PFSK-1 (cell line): ENCODE results near the gene RPIA.

ENCODE experiments used
- SIN3A ChIP-seq: IDR thresholded peaks from 2 replicates; pipeline ENCODE4 v1.6.1; 2012; ENCODE audit warnings: mild to moderate bottlenecking, low read length, moderate library complexity, borderline replicate concordance; ENCODE audit not compliant: insufficient read depth
- TAF1 ChIP-seq: IDR thresholded peaks from 2 replicates; pipeline ENCODE4 v1.6.1; 2012; ENCODE audit warnings: low read length, control low read depth, borderline replicate concordance; ENCODE audit not compliant: insufficient read depth
- TF ChIP-seq, protein P1 (sequence below), 2 experiments: IDR thresholded peaks; 2 replicates each; pipeline versions ENCODE4 v1.6.1 to v1.8.0; 2011 to 2012; ENCODE audit warnings: low read depth in 2 of 2, low read length in 2 of 2, control low read depth in 1 of 2, inconsistent platforms in 1 of 2, mild to moderate bottlenecking in 1 of 2, moderate library complexity in 1 of 2; ENCODE audit not compliant: insufficient read depth in 1 of 2

DNA sequence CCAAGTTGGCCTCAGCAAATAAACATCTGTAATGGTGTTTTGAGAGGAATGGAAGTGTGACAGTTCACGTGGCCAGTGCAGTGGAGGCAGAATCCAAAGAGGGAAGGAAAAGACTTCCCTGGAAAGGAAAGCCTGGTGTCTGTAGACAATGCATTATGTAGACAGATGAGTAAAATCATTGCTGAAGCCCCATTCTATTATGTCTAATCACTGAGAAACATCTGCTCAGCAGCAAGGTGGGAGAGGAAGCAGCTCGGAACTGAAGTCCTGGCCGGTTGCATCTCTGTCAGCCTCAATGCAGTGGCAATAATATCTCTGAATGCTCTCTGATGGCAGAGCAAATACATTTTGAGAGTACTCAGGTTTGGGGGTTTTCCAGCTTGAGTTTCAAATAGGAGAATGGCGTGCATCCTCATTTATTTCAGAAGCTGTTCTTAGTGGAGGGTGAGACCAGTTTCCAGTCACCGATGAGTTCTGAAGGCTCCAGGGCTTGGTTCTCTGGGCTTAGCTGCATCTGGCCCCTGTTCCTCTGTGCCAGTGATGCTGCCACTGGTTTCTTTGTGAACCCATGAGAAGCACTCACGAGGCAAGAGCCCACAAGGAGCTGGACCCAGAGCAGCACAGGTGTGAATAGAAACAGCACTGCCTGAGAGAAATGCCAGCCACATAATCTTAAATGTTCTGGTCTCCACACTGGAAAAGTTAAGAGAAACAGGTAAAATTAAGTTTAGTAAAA is 63.3 kb downstream of the RPIA start:
- TF ChIP-seq TAF1 (no peak), SIN3A (no peak)
- TF ChIP-seq, protein P1, sequence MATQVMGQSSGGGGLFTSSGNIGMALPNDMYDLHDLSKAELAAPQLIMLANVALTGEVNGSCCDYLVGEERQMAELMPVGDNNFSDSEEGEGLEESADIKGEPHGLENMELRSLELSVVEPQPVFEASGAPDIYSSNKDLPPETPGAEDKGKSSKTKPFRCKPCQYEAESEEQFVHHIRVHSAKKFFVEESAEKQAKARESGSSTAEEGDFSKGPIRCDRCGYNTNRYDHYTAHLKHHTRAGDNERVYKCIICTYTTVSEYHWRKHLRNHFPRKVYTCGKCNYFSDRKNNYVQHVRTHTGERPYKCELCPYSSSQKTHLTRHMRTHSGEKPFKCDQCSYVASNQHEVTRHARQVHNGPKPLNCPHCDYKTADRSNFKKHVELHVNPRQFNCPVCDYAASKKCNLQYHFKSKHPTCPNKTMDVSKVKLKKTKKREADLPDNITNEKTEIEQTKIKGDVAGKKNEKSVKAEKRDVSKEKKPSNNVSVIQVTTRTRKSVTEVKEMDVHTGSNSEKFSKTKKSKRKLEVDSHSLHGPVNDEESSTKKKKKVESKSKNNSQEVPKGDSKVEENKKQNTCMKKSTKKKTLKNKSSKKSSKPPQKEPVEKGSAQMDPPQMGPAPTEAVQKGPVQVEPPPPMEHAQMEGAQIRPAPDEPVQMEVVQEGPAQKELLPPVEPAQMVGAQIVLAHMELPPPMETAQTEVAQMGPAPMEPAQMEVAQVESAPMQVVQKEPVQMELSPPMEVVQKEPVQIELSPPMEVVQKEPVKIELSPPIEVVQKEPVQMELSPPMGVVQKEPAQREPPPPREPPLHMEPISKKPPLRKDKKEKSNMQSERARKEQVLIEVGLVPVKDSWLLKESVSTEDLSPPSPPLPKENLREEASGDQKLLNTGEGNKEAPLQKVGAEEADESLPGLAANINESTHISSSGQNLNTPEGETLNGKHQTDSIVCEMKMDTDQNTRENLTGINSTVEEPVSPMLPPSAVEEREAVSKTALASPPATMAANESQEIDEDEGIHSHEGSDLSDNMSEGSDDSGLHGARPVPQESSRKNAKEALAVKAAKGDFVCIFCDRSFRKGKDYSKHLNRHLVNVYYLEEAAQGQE (IDR thresholded peaks at IDR 0.05; ENCODE audit: insufficient read depth in 1 of 2, low read depth in 2 of 2, low read length in 2 of 2) = no peak
